Measurements from ENCODE around the gene RTP4. TPM values are rescaled to one million over a fixed set of nuclear protein-coding genes. Genes with fewer than 3 reads are reported as not detected.

RTP4 gene
- total and polyA plus RNA-seq, 9 of the 15 experiments (the other 6 are each of a cell fraction or from before 2014, with no cell fraction given), result 0.06 to 0.17 TPM; not detected in 7

DNA sequence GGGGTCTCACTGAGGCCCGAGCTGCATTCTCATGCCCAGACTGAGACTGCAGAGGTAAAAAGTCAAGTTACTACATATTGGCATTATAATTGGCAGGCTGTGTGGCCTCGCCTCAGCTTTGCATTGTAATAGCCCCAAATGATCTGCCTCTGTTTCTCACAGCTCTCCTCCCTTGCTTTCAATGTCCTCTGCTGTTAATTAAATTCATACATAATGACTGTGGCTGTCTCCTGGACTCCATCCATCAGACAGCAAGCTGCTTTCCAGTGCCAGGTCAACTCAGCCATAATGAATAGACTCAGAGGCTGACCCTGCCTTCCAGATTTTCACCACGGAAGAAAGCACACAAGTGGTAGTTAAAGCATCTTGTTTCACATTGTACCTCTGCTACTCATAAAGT lies 7.6 kb upstream of the RTP4 start:
- no peak overlapping the region for H3K9ac ChIP-seq (ENCODE audit: insufficient read depth in 1 of 2, low read depth in 2 of 2, low read length in 2 of 2)
- no peak overlapping the region for H3K4me3 ChIP-seq
- no peaks in the 10 kb centered on the region for H4K20me1 ChIP-seq (replicated peaks; ENCODE audit: control insufficient read depth, insufficient read depth, low read length)
- in situ Hi-C loops (cut with MboI), result no loop called here
- ChIA-PET CTCF (ENCODE audit: low intra/inter-chr PET ratio) (no interaction called here), POLR2A (interaction anchor here (0.5 to 0.6 kb wide), 2 partner anchors 12 to 159 kb away, joined by 3 to 4 read pairs; no protein-coding TSS in a partner anchor)
- H3K9me3 ChIP-seq (replicated peaks; ENCODE audit: control insufficient read depth, insufficient read depth, low read depth, low read length), result no peaks in the 10 kb centered on the region
- no peaks in the 10 kb centered on the region for H3K36me3 ChIP-seq (ENCODE audit: control insufficient read depth, insufficient read depth, low read length)
- no peak overlapping the region for H2AFZ ChIP-seq (ENCODE audit: low read depth, low read length)
- H3K4me2 ChIP-seq (ENCODE audit: insufficient read depth, low read length), result no peak overlapping the region
- no peaks in the 10 kb centered on the region for H3K4me1 ChIP-seq (replicated peaks in 1 of 2; ENCODE audit: control insufficient read depth in 2 of 2, insufficient read depth in 2 of 2, low read length in 2 of 2)
- FAIRE-seq (no peak), ATAC-seq (no peak), DNase-seq (ENCODE audit: extremely low read depth in 1 of 4, low spot score in 3 of 4) (no peak)
- no peaks in the 10 kb centered on the region for H3K9me1 ChIP-seq (ENCODE audit: control insufficient read depth, insufficient read depth, low read length)
- TF ChIP-seq, protein P1, sequence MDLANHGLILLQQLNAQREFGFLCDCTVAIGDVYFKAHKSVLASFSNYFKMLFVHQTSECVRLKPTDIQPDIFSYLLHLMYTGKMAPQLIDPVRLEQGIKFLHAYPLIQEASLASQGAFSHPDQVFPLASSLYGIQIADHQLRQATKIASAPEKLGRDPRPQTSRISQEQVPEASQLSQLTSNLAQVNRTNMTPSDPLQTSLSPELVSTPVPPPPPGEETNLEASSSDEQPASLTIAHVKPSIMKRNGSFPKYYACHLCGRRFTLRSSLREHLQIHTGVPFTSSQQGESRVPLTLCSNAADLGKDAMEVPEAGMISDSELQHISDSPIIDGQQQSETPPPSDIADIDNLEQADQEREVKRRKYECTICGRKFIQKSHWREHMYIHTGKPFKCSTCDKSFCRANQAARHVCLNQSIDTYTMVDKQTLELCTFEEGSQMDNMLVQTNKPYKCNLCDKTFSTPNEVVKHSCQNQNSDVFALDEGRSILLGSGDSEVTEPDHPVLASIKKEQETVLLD (IDR thresholded peaks at IDR 0.05), result no peak
- no peak for TF ChIP-seq POLR2B (IDR thresholded peaks at IDR 0.05; ENCODE audit: low read depth, partially characterized antibody)
- TF ChIP-seq NONO (IDR thresholded peaks at IDR 0.05; ENCODE audit: low read depth in 2 of 2, low read length in 1 of 2), result no peak
- no peak for TF ChIP-seq NCOA1 (IDR thresholded peaks at IDR 0.05; ENCODE audit: low read depth)
- TF ChIP-seq, protein P2, sequence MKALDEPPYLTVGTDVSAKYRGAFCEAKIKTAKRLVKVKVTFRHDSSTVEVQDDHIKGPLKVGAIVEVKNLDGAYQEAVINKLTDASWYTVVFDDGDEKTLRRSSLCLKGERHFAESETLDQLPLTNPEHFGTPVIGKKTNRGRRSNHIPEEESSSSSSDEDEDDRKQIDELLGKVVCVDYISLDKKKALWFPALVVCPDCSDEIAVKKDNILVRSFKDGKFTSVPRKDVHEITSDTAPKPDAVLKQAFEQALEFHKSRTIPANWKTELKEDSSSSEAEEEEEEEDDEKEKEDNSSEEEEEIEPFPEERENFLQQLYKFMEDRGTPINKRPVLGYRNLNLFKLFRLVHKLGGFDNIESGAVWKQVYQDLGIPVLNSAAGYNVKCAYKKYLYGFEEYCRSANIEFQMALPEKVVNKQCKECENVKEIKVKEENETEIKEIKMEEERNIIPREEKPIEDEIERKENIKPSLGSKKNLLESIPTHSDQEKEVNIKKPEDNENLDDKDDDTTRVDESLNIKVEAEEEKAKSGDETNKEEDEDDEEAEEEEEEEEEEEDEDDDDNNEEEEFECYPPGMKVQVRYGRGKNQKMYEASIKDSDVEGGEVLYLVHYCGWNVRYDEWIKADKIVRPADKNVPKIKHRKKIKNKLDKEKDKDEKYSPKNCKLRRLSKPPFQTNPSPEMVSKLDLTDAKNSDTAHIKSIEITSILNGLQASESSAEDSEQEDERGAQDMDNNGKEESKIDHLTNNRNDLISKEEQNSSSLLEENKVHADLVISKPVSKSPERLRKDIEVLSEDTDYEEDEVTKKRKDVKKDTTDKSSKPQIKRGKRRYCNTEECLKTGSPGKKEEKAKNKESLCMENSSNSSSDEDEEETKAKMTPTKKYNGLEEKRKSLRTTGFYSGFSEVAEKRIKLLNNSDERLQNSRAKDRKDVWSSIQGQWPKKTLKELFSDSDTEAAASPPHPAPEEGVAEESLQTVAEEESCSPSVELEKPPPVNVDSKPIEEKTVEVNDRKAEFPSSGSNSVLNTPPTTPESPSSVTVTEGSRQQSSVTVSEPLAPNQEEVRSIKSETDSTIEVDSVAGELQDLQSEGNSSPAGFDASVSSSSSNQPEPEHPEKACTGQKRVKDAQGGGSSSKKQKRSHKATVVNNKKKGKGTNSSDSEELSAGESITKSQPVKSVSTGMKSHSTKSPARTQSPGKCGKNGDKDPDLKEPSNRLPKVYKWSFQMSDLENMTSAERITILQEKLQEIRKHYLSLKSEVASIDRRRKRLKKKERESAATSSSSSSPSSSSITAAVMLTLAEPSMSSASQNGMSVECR (CRISPR knock-in tag; IDR thresholded peaks at IDR 0.05), result no peak
- no peak for TF ChIP-seq SAP30 (IDR thresholded peaks at IDR 0.05; ENCODE audit: borderline replicate concordance, insufficient read depth, low read depth, low read length, poor library complexity, severe bottlenecking)
- no peak for TF ChIP-seq STAT5A (IDR thresholded peaks at IDR 0.05; ENCODE audit: borderline replicate concordance, low read length)
- TF ChIP-seq IRF9 (tag; IDR thresholded peaks at IDR 0.05), result no peak
- no peak for TF ChIP-seq ZFP1 (CRISPR knock-in tag; IDR thresholded peaks at IDR 0.05)
- TF ChIP-seq GTF2E2 (tag; IDR thresholded peaks at IDR 0.05), result no peak
- TF ChIP-seq, protein P3, sequence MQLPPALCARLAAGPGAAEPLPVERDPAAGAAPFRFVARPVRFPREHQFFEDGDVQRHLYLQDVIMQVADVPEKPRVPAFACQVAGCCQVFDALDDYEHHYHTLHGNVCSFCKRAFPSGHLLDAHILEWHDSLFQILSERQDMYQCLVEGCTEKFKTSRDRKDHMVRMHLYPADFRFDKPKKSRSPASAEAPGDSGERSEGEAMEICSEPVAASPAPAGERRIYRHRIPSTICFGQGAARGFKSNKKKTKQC (CRISPR knock-in tag; IDR thresholded peaks at IDR 0.05), result no peak
- TF ChIP-seq RBM34 (IDR thresholded peaks at IDR 0.05; ENCODE audit: borderline replicate concordance, insufficient read depth, low read length), result no peak
- peaks cover 0 to 10% of the 10 kb centered on the region in 2 experiments; a peak in 1 of 5 replicates for H3K27me3 ChIP-seq (ENCODE audit: control insufficient read depth in 2 of 2, insufficient read depth in 2 of 2, low read length in 2 of 2)
- intact Hi-C loops (cut with micrococcal nuclease), result no loop called here
- H3K27ac ChIP-seq (ENCODE audit: extremely low read depth, low read depth, low read length), result no peak overlapping the region
- H3K79me2 ChIP-seq (ENCODE audit: control insufficient read depth, insufficient read depth, low read length), result no peaks in the 10 kb centered on the region
- no TSS peak for BruUV-seq (replicated peaks)
- 0% methylated on average over 3 of the region's 3 CpGs for WGBS (ENCODE audit: insufficient coverage, low coverage, missing lambda C conversion rate)
